Measurements from ENCODE around the gene RANBP17.

DNA sequence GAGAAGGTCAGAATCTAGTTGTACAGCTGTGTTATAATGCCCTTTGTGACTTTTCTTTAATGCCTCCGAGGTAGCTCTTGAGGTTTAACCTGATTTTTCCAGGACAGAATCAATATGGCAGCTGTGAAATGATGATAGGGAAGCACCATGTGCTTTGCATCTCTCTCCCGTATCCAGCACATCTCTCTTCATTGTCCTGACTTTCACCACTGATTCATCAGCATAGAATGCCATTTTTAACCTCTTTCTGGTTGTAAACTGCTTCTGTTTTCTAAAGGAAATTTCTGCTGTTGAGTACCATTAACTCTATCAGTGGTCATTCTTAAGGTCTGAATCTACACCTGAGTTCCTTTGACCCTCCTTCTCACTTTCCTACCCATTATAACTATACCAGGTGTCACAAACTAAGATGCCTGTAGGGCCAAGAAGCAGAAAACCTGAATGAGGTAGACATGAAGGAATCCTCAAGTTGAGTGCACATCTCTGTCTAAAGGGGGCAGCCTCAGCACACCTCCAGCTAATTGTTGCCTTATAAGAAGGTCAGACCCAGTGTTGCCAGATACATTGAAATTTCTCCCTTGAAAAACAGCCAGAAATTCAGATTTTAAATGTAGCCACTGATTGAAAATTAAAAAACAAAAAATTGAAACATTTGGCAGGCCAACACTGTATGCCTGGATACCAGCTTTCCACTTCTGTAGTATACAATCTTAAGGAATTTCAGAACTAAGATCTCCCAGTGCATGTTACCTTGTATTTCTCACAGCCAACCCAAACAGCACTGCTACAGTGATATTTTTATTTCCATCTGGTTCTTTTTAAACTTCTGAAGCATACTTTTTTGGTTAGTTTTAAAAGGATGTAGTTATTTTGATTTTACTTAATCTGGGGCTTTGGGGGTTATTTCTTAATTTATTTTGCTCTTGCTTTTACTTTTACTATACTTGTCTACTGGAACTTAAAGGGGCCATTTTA is 411.5 kb downstream of the RANBP17 start:
- TF ChIP-seq, protein P1, sequence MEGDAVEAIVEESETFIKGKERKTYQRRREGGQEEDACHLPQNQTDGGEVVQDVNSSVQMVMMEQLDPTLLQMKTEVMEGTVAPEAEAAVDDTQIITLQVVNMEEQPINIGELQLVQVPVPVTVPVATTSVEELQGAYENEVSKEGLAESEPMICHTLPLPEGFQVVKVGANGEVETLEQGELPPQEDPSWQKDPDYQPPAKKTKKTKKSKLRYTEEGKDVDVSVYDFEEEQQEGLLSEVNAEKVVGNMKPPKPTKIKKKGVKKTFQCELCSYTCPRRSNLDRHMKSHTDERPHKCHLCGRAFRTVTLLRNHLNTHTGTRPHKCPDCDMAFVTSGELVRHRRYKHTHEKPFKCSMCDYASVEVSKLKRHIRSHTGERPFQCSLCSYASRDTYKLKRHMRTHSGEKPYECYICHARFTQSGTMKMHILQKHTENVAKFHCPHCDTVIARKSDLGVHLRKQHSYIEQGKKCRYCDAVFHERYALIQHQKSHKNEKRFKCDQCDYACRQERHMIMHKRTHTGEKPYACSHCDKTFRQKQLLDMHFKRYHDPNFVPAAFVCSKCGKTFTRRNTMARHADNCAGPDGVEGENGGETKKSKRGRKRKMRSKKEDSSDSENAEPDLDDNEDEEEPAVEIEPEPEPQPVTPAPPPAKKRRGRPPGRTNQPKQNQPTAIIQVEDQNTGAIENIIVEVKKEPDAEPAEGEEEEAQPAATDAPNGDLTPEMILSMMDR (conservative IDR thresholded peaks at IDR 0.05): peak; percentile 48; the same call in 1 of the 2 replicates
- no peak for TF ChIP-seq EZH2 (IDR thresholded peaks at IDR 0.05; ENCODE audit: low read depth)

Measured in PC-9 (cell line).